SK-N-SH (cell line): ENCODE measurements around the gene RHBDD3. TPM values are rescaled to one million over a fixed set of nuclear protein-coding genes. Genes with fewer than 3 reads are reported as not detected.
A peak's percentile ranks its signal among the peaks of the same experiment; 100 is the strongest.

Experiments
- CTCF ChIA-PET: fragments of 300-600, 350-600 bp; formaldehyde crosslinking; extraction: SDS; loops from one replicate; lab custom pipeline; 2021; lab: Yijun Ruan, JAX
- POLR2A ChIA-PET: fragments of 350-600 bp; sonication (Branson Sonifier 250); formaldehyde crosslinking; extraction: SDS; loops from one replicate; lab custom pipeline; 2020; ENCODE audit warnings: antibody characterized with exemption, inconsistent platforms; lab: Yijun Ruan, JAX
- DNase-seq: peaks from one replicate; pipeline ENCODE4 v3.0.0; 2012
- H2AFZ ChIP-seq: fragments of 200-600 bp; sonication (generic); 2 replicates; pipeline ENCODE4 v1.8.1; 2016; ENCODE audit warnings: antibody characterized with exemption, mild to moderate bottlenecking, low read depth
- H3F3A ChIP-seq: fragments of 200-600 bp; sonication (generic); replicated peaks from 2 replicates; pipeline ENCODE3; 2016; ENCODE audit warnings: antibody characterized with exemption, mild to moderate bottlenecking; ENCODE audit not compliant: insufficient read depth
- H3K27ac ChIP-seq, 2 experiments: fragments of 200-500 bp in 1 of 2; fragments of 200-600 bp in 1 of 2; sonication (Bioruptor generic) in 1 of 2; sonication (generic), shearing (Covaris generic) in 1 of 2; 2 replicates each; pipeline versions ENCODE4 v1.5.1 to v1.6.1; 2014 to 2016; ENCODE audit warnings: low read depth in 2 of 2, inconsistent platforms in 1 of 2, low read length in 1 of 2, mild to moderate bottlenecking in 1 of 2, mixed read lengths in 1 of 2
- H3K27me3 ChIP-seq: fragments of 200-600 bp; sonication (generic), shearing (Covaris generic); 2 replicates; pipeline ENCODE4 v1.6.1; 2016; ENCODE audit warnings: mixed run types; ENCODE audit not compliant: insufficient read depth
- H3K36me3 ChIP-seq, 2 experiments: fragments of 200-500 bp in 1 of 2; fragments of 200-600 bp in 1 of 2; sonication (Bioruptor generic) in 1 of 2; sonication (generic) in 1 of 2; replicated peaks in 1 of 2; 2 replicates each; pipeline versions ENCODE3 to v1.5.1; 2014 to 2016; ENCODE audit warnings: low read length in 1 of 2, mild to moderate bottlenecking in 1 of 2; ENCODE audit not compliant: insufficient read depth in 2 of 2, control insufficient read depth in 1 of 2
- H3K4me1 ChIP-seq, 2 experiments: fragments of 200-500 bp in 1 of 2; fragments of 200-600 bp in 1 of 2; sonication (Bioruptor generic) in 1 of 2; sonication (generic), shearing (Covaris generic) in 1 of 2; 2 replicates each; pipeline versions ENCODE4 v1.5.1 to v1.6.1; 2014 to 2016; ENCODE audit warnings: low read depth in 1 of 2, low read length in 1 of 2, mixed run types in 1 of 2; ENCODE audit not compliant: insufficient read depth in 2 of 2, control insufficient read depth in 1 of 2
- H3K4me2 ChIP-seq: fragments of 200-600 bp; sonication (generic), shearing (Covaris generic); 2 replicates; pipeline ENCODE4 v1.6.1; 2017; ENCODE audit warnings: mixed run types
- H3K4me3 ChIP-seq, 2 experiments: fragments of 200-500 bp in 1 of 2; fragments of 200-600 bp in 1 of 2; sonication (Bioruptor generic) in 1 of 2; sonication (generic), shearing (Covaris generic) in 1 of 2; 2 replicates each; pipeline versions ENCODE4 v1.5.1 to v1.8.1; 2014 to 2016; ENCODE audit warnings: low read depth in 2 of 2, inconsistent platforms in 1 of 2, low read length in 1 of 2, mild to moderate bottlenecking in 1 of 2, mixed read lengths in 1 of 2, moderate library complexity in 1 of 2
- H3K79me2 ChIP-seq: fragments of 200-600 bp; sonication (generic); 2 replicates; pipeline ENCODE4 v1.8.1; 2017; ENCODE audit warnings: mild to moderate bottlenecking; ENCODE audit not compliant: insufficient read depth
- H3K9ac ChIP-seq: fragments of 200-600 bp; sonication (generic); 2 replicates; pipeline ENCODE4 v1.6.1; 2017; ENCODE audit warnings: mixed run types
- H3K9me2 ChIP-seq: fragments of 200-600 bp; sonication (generic); 2 replicates; pipeline ENCODE4 v1.6.1; 2017; ENCODE audit warnings: mixed run types
- H3K9me3 ChIP-seq: fragments of 200-600 bp; sonication (generic); 2 replicates; pipeline ENCODE4 v1.6.1; 2017; ENCODE audit warnings: mixed run types, mild to moderate bottlenecking, moderate library complexity
- H4K20me1 ChIP-seq: fragments of 200-600 bp; sonication (generic); 2 replicates; pipeline ENCODE4 v1.6.1; 2017; ENCODE audit warnings: mild to moderate bottlenecking, mixed run types; ENCODE audit not compliant: insufficient read depth
- CHD2 ChIP-seq: fragments of 150-350 bp; IDR thresholded peaks from 2 replicates; pipeline ENCODE4 v1.6.1; 2018; ENCODE audit warnings: low read length; ENCODE audit not compliant: partially characterized antibody
- CTCF ChIP-seq: fragments of 200-600 bp; sonication (generic); IDR thresholded peaks from 2 replicates; pipeline ENCODE4 v1.6.1; 2017; ENCODE audit warnings: antibody characterized with exemption, mild to moderate bottlenecking, moderate library complexity
- ELF1 ChIP-seq: IDR thresholded peaks from 2 replicates; pipeline ENCODE4 v1.4.0; 2012
- EZH2phosphoT487 ChIP-seq: fragments of 200-600 bp; sonication (generic); IDR thresholded peaks from 2 replicates; pipeline ENCODE4 v1.6.1; 2017; ENCODE audit warnings: low read depth, mixed run types, mild to moderate bottlenecking, antibody characterized with exemption, moderate library complexity, borderline replicate concordance
- FOXJ3 ChIP-seq: sonication (generic); formaldehyde crosslinking; IDR thresholded peaks from 2 replicates; pipeline ENCODE4 v1.5.1; 2020; ENCODE audit warnings: mild to moderate bottlenecking, missing genetic modification reagents
- FOXM1 ChIP-seq: IDR thresholded peaks from 2 replicates; pipeline ENCODE4 v1.4.0; 2012; ENCODE audit warnings: low read depth, mild to moderate bottlenecking
- GABPA ChIP-seq: IDR thresholded peaks from 2 replicates; pipeline ENCODE4 v1.4.0; 2012; ENCODE audit warnings: low read depth, mild to moderate bottlenecking
- GATA2 ChIP-seq: sonication (generic); formaldehyde crosslinking; IDR thresholded peaks from 2 replicates; pipeline ENCODE4 v1.5.0; 2020; ENCODE audit warnings: mild to moderate bottlenecking, missing genetic modification reagents
- MAX ChIP-seq: IDR thresholded peaks from 2 replicates; pipeline ENCODE4 v1.4.0; 2012; ENCODE audit warnings: low read depth
- NRF1 ChIP-seq: IDR thresholded peaks from 2 replicates; pipeline ENCODE4 v1.6.1; 2012; ENCODE audit warnings: low read depth, mild to moderate bottlenecking, low read length
- PBX3 ChIP-seq: IDR thresholded peaks from 2 replicates; pipeline ENCODE4; 2012
- RAD21 ChIP-seq: IDR thresholded peaks from 2 replicates; pipeline ENCODE4 v1.6.1; 2012; ENCODE audit warnings: mild to moderate bottlenecking, low read length
- REST ChIP-seq: IDR thresholded peaks from 2 replicates; pipeline ENCODE4 v1.6.1; 2012; ENCODE audit warnings: mild to moderate bottlenecking, low read depth, low read length, moderate library complexity
- RXRA ChIP-seq: IDR thresholded peaks from 2 replicates; pipeline ENCODE4 v1.4.0; 2012; ENCODE audit warnings: low read depth, mild to moderate bottlenecking, borderline replicate concordance
- SIN3A ChIP-seq: IDR thresholded peaks from 2 replicates; pipeline ENCODE4 v1.6.1; 2012; ENCODE audit warnings: low read depth, mild to moderate bottlenecking, low read length, moderate library complexity, borderline replicate concordance
- TCF12 ChIP-seq: IDR thresholded peaks from 2 replicates; pipeline ENCODE4 v1.4.0; 2012
- TEAD4 ChIP-seq: IDR thresholded peaks from 2 replicates; pipeline ENCODE4 v1.4.0; 2012; ENCODE audit warnings: mild to moderate bottlenecking, borderline replicate concordance; ENCODE audit not compliant: insufficient read depth
- USF2 ChIP-seq: fragments of 150-350 bp; IDR thresholded peaks from 2 replicates; pipeline ENCODE4 v1.6.1; 2017; ENCODE audit warnings: antibody characterized with exemption, low read length, low read depth, borderline replicate concordance
- YY1 ChIP-seq: IDR thresholded peaks from 2 replicates; pipeline ENCODE4 v1.4.0; 2012; ENCODE audit warnings: low read depth, mild to moderate bottlenecking
- WGBS: methylation state at CpG from one replicate; pipeline ENCODE4 v1.1.6; 2017; ENCODE audit warnings: low lambda C conversion rate; 5-methylcytosine and 5-hydroxymethylcytosine counted together
- polyA plus RNA-seq, 3 experiments: library from polyadenylated mRNA; depleted of rRNA; stranded (reverse); fragments of >200 nt; gene quantifications; 2 replicates each; pipeline ENCODE4 v1.2.3, GENCODE V29; 2012

The RHBDD3 gene
- polyA plus RNA-seq, 1 of the 3 experiments (the other 2 are of a cell fraction): 19.0 TPM

GRCh38 chr22:29251981-29252911 is 15.5 kb downstream of the RHBDD3 start:
- H2AFZ ChIP-seq: no peak overlapping the region
- H3K4me2 ChIP-seq: no peak overlapping the region
- 79% methylated on average over 4 of the region's 10 CpGs for WGBS
- H3K27me3 ChIP-seq: no peaks in the 10 kb centered on the region
- no peaks in the 10 kb centered on the region for H3K79me2 ChIP-seq
- H4K20me1 ChIP-seq: no peaks in the 10 kb centered on the region
- TF ChIP-seq FOXJ3 (CRISPR knock-in tag) (no peak), FOXM1 (no peak), TEAD4 (no peak), CTCF (no peak), GATA2 (CRISPR knock-in tag) (no peak), TCF12 (no peak), YY1 (no peak), REST (no peak), RXRA (no peak), USF2 (no peak), EZH2phosphoT487 (no peak), SIN3A (no peak), MAX (no peak), NRF1 (no peak), RAD21 (no peak), ELF1 (no peak), CHD2 (no peak), GABPA (no peak), PBX3 (no peak)
- DNase-seq: peak; percentile 15
- H3K4me3 ChIP-seq: no peak overlapping the region
- H3K36me3 ChIP-seq: no peaks in the 10 kb centered on the region
- no peaks in the 10 kb centered on the region for H3K4me1 ChIP-seq
- no peak overlapping the region for H3K9ac ChIP-seq
- no peaks in the 10 kb centered on the region for H3K9me2 ChIP-seq
- H3K9me3 ChIP-seq: no peaks in the 10 kb centered on the region
- no peak overlapping the region for H3K27ac ChIP-seq
- ChIA-PET CTCF (interaction anchor here (0.6 to 1.4 kb wide), 4 partner anchors 12 to 397 kb away, joined by 3 read pairs; no protein-coding TSS in a partner anchor), POLR2A (no interaction called here)
- H3F3A ChIP-seq: no peaks in the 10 kb centered on the region
